Endothelial cell of umbilical vein (primary cell): ENCODE data around the gene RTN1. TPM values are rescaled to one million over a fixed set of nuclear protein-coding genes. Genes with fewer than 3 reads are reported as not detected.

Experiments used
- BruUV-seq: library from RNA; stranded (reverse); fragments of 400-500 nt; replicated peaks from 2 replicates; lab custom pipeline; 2021; lab: Mats Ljungman, UMichigan
- CTCF ChIA-PET: fragments of 300-600, 350-600 bp; sonication (Branson Sonifier 250); formaldehyde crosslinking; loops from one replicate; lab custom pipeline; 2021; ENCODE audit warnings: antibody characterized with exemption, inconsistent platforms; lab: Charles Lee
- POLR2A ChIA-PET: fragments of 300-600, 350-600 bp; sonication (Branson Sonifier 250); formaldehyde crosslinking; loops from one replicate; lab custom pipeline; 2021; ENCODE audit warnings: antibody characterized with exemption, inconsistent platforms; lab: Charles Lee
- DNase-seq: peaks from one replicate; pipeline ENCODE4 v3.0.0-alpha.2; 2011; ENCODE audit warnings: low read depth, low spot score
- FAIRE-seq: peaks from 2 replicates; lab custom pipeline; 2011; peaks lifted over from hg19 to GRCh38; lab: Jason Lieb, UNC
- H2AFZ ChIP-seq: 2 replicates; pipeline ENCODE4 v1.6.0; 2012; ENCODE audit warnings: low read depth, low read length, control low read depth, inconsistent platforms
- H3K27ac ChIP-seq: 2 replicates; pipeline ENCODE4 v1.5.1; 2011; ENCODE audit warnings: low read depth, mild to moderate bottlenecking, control low read depth, low read length, moderate library complexity; ENCODE audit not compliant: insufficient read depth
- H3K27me3 ChIP-seq, 2 experiments: 2 replicates each; pipeline versions ENCODE4 v1.6.0 to v1.6.1; 2011; ENCODE audit warnings: low read length in 2 of 2, mixed read lengths in 1 of 2; ENCODE audit not compliant: control insufficient read depth in 2 of 2, insufficient read depth in 2 of 2
- H3K36me3 ChIP-seq, 2 experiments: 2 replicates in 1 of 2; 3 replicates in 1 of 2; pipeline ENCODE4 v1.5.1; 2011; ENCODE audit warnings: low read length in 2 of 2, mild to moderate bottlenecking in 1 of 2, moderate library complexity in 1 of 2; ENCODE audit not compliant: control insufficient read depth in 2 of 2, insufficient read depth in 2 of 2; ENCODE audit errors: extremely low read depth in 1 of 2
- H3K4me1 ChIP-seq: 3 replicates; pipeline ENCODE4 v1.5.1; 2011; ENCODE audit warnings: mild to moderate bottlenecking, low read length; ENCODE audit not compliant: control insufficient read depth, insufficient read depth; ENCODE audit errors: extremely low read depth
- H3K4me2 ChIP-seq: 2 replicates; pipeline ENCODE4 v1.6.1; 2011; ENCODE audit warnings: low read length, control low read depth, mixed read lengths; ENCODE audit not compliant: insufficient read depth
- H3K4me3 ChIP-seq, 3 experiments: fragments of 200-600 bp in 1 of 3; sonication (generic), shearing (Covaris generic) in 1 of 3; replicated peaks in 1 of 3; 2 replicates each; pipeline ENCODE4 v1.5.1; 2011 to 2016; ENCODE audit warnings: control low read depth in 3 of 3, low read length in 3 of 3, mild to moderate bottlenecking in 2 of 3, inconsistent platforms in 1 of 3, low read depth in 1 of 3, moderate library complexity in 1 of 3; ENCODE audit not compliant: insufficient read depth in 1 of 3
- H3K79me2 ChIP-seq: 2 replicates; pipeline ENCODE4 v1.6.0; 2012; ENCODE audit warnings: low read length, inconsistent platforms; ENCODE audit not compliant: control insufficient read depth, insufficient read depth
- H3K9ac ChIP-seq: replicated peaks from 2 replicates; pipeline ENCODE3; 2011; ENCODE audit warnings: low read length, control low read depth; ENCODE audit not compliant: insufficient read depth; ENCODE audit errors: extremely low read depth
- H3K9me1 ChIP-seq: replicated peaks from 3 replicates; pipeline ENCODE4 v1.6.0; 2011; ENCODE audit warnings: mild to moderate bottlenecking, low read length; ENCODE audit not compliant: control insufficient read depth, insufficient read depth; ENCODE audit errors: extremely low read depth
- H3K9me3 ChIP-seq: replicated peaks from 2 replicates; pipeline ENCODE4 v1.5.1; 2012; ENCODE audit warnings: low read length, inconsistent platforms; ENCODE audit not compliant: control insufficient read depth, insufficient read depth
- H4K20me1 ChIP-seq: replicated peaks from 2 replicates; pipeline ENCODE3; 2011; ENCODE audit warnings: mild to moderate bottlenecking, low read length; ENCODE audit not compliant: control insufficient read depth, insufficient read depth; ENCODE audit errors: extremely low read depth
- EZH2 ChIP-seq: IDR thresholded peaks from 2 replicates; pipeline ENCODE4 v1.6.1; 2012; ENCODE audit warnings: borderline replicate concordance, low read depth, mild to moderate bottlenecking, moderate library complexity, low read length, inconsistent platforms; ENCODE audit not compliant: severe bottlenecking
- FOS ChIP-seq: IDR thresholded peaks from 2 replicates; pipeline ENCODE4 v1.6.1; 2011; ENCODE audit warnings: mild to moderate bottlenecking, low read length, moderate library complexity, borderline replicate concordance; ENCODE audit not compliant: insufficient read depth
- GATA2 ChIP-seq: IDR thresholded peaks from 2 replicates; pipeline ENCODE4 v1.7.0; 2011; ENCODE audit warnings: low read depth, mild to moderate bottlenecking, moderate library complexity, mixed read lengths, low read length; ENCODE audit not compliant: insufficient read length, insufficient read depth
- JUN ChIP-seq: IDR thresholded peaks from 2 replicates; pipeline ENCODE4 v1.6.1; 2011; ENCODE audit warnings: borderline replicate concordance, low read depth; ENCODE audit not compliant: insufficient read length, insufficient read depth
- MYC ChIP-seq: IDR thresholded peaks from one replicate; pipeline ENCODE4 v1.6.1; 2011; ENCODE audit warnings: mild to moderate bottlenecking, low read depth, low read length
- POLR2A ChIP-seq: IDR thresholded peaks from 2 replicates; pipeline ENCODE4 v1.6.1; 2012; ENCODE audit warnings: low read depth, mild to moderate bottlenecking, control low read depth, low read length
- POLR2AphosphoS5 ChIP-seq: IDR thresholded peaks from 2 replicates; pipeline ENCODE4 v1.6.1; 2012; ENCODE audit warnings: low read depth, mild to moderate bottlenecking, control low read depth, low read length, moderate library complexity; ENCODE audit not compliant: insufficient read depth
- dilution Hi-C: fragments of 300-500 bp; cut with MboI; formaldehyde crosslinking; loops from one replicate; pipeline ENCODE4 v1.15.0; 2019; ENCODE audit warnings: low sequenced_read_pairs; ENCODE audit not compliant: extremely low pct_ligation_motif_present
- intact Hi-C: fragments of 100-400 bp; cut with micrococcal nuclease; formaldehyde crosslinking; loops from one replicate; pipeline ENCODE4 v1.10.0; 2022
- polyA plus RNA-seq, 4 experiments: library from polyadenylated mRNA; depleted of rRNA in 3 of 4; stranded (reverse) in 3 of 4; unstranded in 1 of 4; fragments of >200 nt; gene quantifications; 2 replicates each; pipeline versions ENCODE4 v1.2.1 to v1.2.3, GENCODE V29; 2011 to 2012; ENCODE audit warnings: missing spikeins in 1 of 4
- total RNA-seq: library from RNA; stranded (reverse); gene quantifications from 2 replicates; pipeline ENCODE4 v1.2.3, GENCODE V29; 2021
- TF ChIP-seq, protein P1 (sequence below), 2 donors: IDR thresholded peaks; 1 replicate in 1 of 2; 2 replicates in 1 of 2; pipeline ENCODE4 v1.5.1; 2011; ENCODE audit warnings: low read length in 2 of 2, mild to moderate bottlenecking in 2 of 2, moderate library complexity in 2 of 2, control low read depth in 1 of 2, inconsistent platforms in 1 of 2, low read depth in 1 of 2; ENCODE audit not compliant: insufficient read depth in 1 of 2; ENCODE audit errors: extremely low read depth in 1 of 2
- TF ChIP-seq, protein P2 (sequence below): IDR thresholded peaks from 2 replicates; pipeline ENCODE4 v1.6.1; 2011; ENCODE audit not compliant: insufficient read depth, insufficient read length

Gene RTN1
- total and polyA plus RNA-seq, 2 donors (not counting 3 experiments of a cell fraction or from before 2014, with no cell fraction given) = 0.10 to 0.29 TPM

DNA sequence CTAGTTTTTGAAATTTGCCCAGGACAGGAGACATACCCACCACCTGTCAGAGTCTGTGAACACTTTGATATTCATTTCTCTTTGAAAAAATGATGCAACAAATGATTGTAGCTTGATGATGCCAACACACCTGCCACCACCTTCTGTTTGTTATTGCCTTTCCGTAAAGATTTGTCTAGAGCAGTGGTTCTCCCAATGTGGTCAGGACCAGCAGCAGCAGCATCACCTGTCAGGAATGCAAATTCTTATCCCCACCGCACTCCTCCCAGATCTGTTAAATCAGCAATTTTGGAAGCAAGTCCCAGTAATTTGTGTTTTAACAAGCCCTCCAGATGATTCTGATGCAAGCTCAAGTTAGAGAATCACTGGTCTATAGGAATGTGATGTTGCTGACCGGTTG lies 303.9 kb downstream of the RTN1 start:
- dilution Hi-C loops = no loop called here
- intact Hi-C loops = no loop called here
- no peak overlapping the region for H3K4me2 ChIP-seq
- H2AFZ ChIP-seq = no peak overlapping the region
- ChIA-PET POLR2A (no interaction called here), CTCF (interaction anchor here (3.8 kb wide), 1 partner anchor 10 kb away, joined by 18 read pairs; the partner anchor contains the start of gene CCDC175)
- H3K27ac ChIP-seq = no peak overlapping the region
- DNase-seq (no peak), FAIRE-seq (no peak)
- H3K27me3 ChIP-seq = peaks cover 7 to 27% of the 10 kb centered on the region in 2 experiments
- no TSS peak for BruUV-seq
- H4K20me1 ChIP-seq = no peaks in the 10 kb centered on the region
- no peak overlapping the region for H3K4me3 ChIP-seq
- no peaks in the 10 kb centered on the region for H3K4me1 ChIP-seq
- H3K9ac ChIP-seq = no peak overlapping the region
- no peaks in the 10 kb centered on the region for H3K79me2 ChIP-seq
- no peaks in the 10 kb centered on the region for H3K9me1 ChIP-seq
- TF ChIP-seq EZH2 (no peak), FOS (no peak), POLR2A (no peak), JUN (no peak), MYC (no peak), GATA2 (no peak), POLR2AphosphoS5 (no peak)
- TF ChIP-seq, protein P1, sequence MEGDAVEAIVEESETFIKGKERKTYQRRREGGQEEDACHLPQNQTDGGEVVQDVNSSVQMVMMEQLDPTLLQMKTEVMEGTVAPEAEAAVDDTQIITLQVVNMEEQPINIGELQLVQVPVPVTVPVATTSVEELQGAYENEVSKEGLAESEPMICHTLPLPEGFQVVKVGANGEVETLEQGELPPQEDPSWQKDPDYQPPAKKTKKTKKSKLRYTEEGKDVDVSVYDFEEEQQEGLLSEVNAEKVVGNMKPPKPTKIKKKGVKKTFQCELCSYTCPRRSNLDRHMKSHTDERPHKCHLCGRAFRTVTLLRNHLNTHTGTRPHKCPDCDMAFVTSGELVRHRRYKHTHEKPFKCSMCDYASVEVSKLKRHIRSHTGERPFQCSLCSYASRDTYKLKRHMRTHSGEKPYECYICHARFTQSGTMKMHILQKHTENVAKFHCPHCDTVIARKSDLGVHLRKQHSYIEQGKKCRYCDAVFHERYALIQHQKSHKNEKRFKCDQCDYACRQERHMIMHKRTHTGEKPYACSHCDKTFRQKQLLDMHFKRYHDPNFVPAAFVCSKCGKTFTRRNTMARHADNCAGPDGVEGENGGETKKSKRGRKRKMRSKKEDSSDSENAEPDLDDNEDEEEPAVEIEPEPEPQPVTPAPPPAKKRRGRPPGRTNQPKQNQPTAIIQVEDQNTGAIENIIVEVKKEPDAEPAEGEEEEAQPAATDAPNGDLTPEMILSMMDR (IDR thresholded peaks at IDR 0.05; ENCODE audit: extremely low read depth in 1 of 2, insufficient read depth in 1 of 2, low read depth in 1 of 2, low read length in 2 of 2) = no peak
- TF ChIP-seq, protein P2, sequence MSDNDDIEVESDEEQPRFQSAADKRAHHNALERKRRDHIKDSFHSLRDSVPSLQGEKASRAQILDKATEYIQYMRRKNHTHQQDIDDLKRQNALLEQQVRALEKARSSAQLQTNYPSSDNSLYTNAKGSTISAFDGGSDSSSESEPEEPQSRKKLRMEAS = no peak
- no peaks in the 10 kb centered on the region for H3K36me3 ChIP-seq
- H3K9me3 ChIP-seq = no peaks in the 10 kb centered on the region
